OCI-LY7 (cell line): Measurements from ENCODE around the gene RAD51D. TPM values are rescaled to one million over a fixed set of nuclear protein-coding genes. Genes with fewer than 3 reads are reported as not detected.
A peak's percentile ranks its signal among the peaks of the same experiment; 100 is the strongest.

Source experiments
- BruUV-seq: library from RNA; stranded (reverse); fragments of 400-500 nt; replicated peaks from 2 replicates; lab custom pipeline; 2021; lab: Mats Ljungman, UMichigan
- CTCF ChIA-PET: fragments of 300-600 bp; sonication (Branson Sonifier 250); formaldehyde crosslinking; loops from one replicate; lab custom pipeline; 2022; ENCODE audit warnings: antibody characterized with exemption; ENCODE audit not compliant: unreplicated experiment; lab: Charles Lee
- POLR2A ChIA-PET: fragments of 300-600 bp; sonication (Branson Sonifier 250); formaldehyde crosslinking; loops from one replicate; lab custom pipeline; 2022; ENCODE audit warnings: antibody characterized with exemption; lab: Charles Lee
- DNase-seq: peaks from one replicate; pipeline ENCODE4 v3.0.0-alpha.2; 2015; ENCODE audit warnings: low spot score
- H2AFZ ChIP-seq: fragments of 200-600 bp; sonication (generic), shearing (Covaris generic); 2 replicates; pipeline ENCODE4 v1.6.1; 2014; ENCODE audit warnings: mild to moderate bottlenecking, antibody characterized with exemption, low read length, moderate library complexity
- H3K27ac ChIP-seq: fragments of 200-600 bp; sonication (generic); 2 replicates; pipeline ENCODE4 v1.5.1; 2014; ENCODE audit warnings: mixed run types, low read depth, mild to moderate bottlenecking, moderate library complexity, low read length, inconsistent platforms; ENCODE audit not compliant: poor library complexity, severe bottlenecking
- H3K36me3 ChIP-seq: fragments of 200-600 bp; sonication (generic); 2 replicates; pipeline ENCODE4 v1.6.1; 2014; ENCODE audit warnings: mild to moderate bottlenecking, antibody characterized with exemption, low read length, moderate library complexity, mixed read lengths; ENCODE audit not compliant: insufficient read depth
- H3K4me1 ChIP-seq: fragments of 200-600 bp; sonication (generic); 2 replicates; pipeline ENCODE4 v1.5.1; 2014; ENCODE audit warnings: mild to moderate bottlenecking, low read length; ENCODE audit not compliant: insufficient read depth, poor library complexity, severe bottlenecking
- H3K4me2 ChIP-seq: fragments of 200-600 bp; sonication (generic); 2 replicates; pipeline ENCODE4 v1.6.1; 2014; ENCODE audit warnings: mild to moderate bottlenecking, low read length
- H3K4me3 ChIP-seq: fragments of 200-600 bp; sonication (generic); 2 replicates; pipeline ENCODE4 v1.5.1; 2014; ENCODE audit warnings: mild to moderate bottlenecking, low read depth, low read length; ENCODE audit not compliant: poor library complexity, severe bottlenecking
- H3K79me2 ChIP-seq: fragments of 200-600 bp; sonication (generic); 2 replicates; pipeline ENCODE4 v1.6.1; 2016; ENCODE audit warnings: low read depth, mild to moderate bottlenecking, low read length, moderate library complexity, mixed read lengths; ENCODE audit not compliant: insufficient read depth
- H3K9me2 ChIP-seq: fragments of 200-600 bp; sonication (generic); 2 replicates; pipeline ENCODE4 v1.6.1; 2016; ENCODE audit warnings: mild to moderate bottlenecking, low read length, mixed read lengths; ENCODE audit not compliant: insufficient read depth
- H3K9me3 ChIP-seq: fragments of 200-600 bp; sonication (generic); 2 replicates; pipeline ENCODE4 v1.6.1; 2014; ENCODE audit warnings: mild to moderate bottlenecking, mixed run types, low read length, mixed read lengths
- H4K20me1 ChIP-seq: fragments of 200-600 bp; sonication (generic); 2 replicates; pipeline ENCODE4 v1.6.1; 2014; ENCODE audit warnings: mild to moderate bottlenecking, antibody characterized with exemption, low read length, moderate library complexity, mixed read lengths; ENCODE audit not compliant: insufficient read depth
- EZH2phosphoT487 ChIP-seq: fragments of 200-600 bp; sonication (generic); IDR thresholded peaks from 2 replicates; pipeline ENCODE4 v1.6.1; 2018; ENCODE audit warnings: low read depth, borderline replicate concordance, mild to moderate bottlenecking, mixed run types, antibody characterized with exemption, low read length, moderate library complexity, mixed read lengths
- intact Hi-C: fragments of 100-400 bp; cut with micrococcal nuclease; formaldehyde crosslinking; loops from one replicate; pipeline ENCODE4 v1.10.0; 2022; ENCODE audit not compliant: unreplicated experiment
- total RNA-seq, 2 experiments: library from RNA; depleted of rRNA in 1 of 2; stranded (reverse); fragments of >200 nt in 1 of 2; shearing (Covaris generic) in 1 of 2; gene quantifications; 2 replicates each; pipeline ENCODE4 v1.2.3, GENCODE V29; 2014 to 2022
- TF ChIP-seq, protein P1 (sequence below): fragments of 200-600 bp; sonication (generic); conservative IDR thresholded peaks from 2 replicates; pipeline ENCODE4 v1.5.1; 2014; ENCODE audit warnings: mild to moderate bottlenecking, antibody characterized with exemption, low read length, moderate library complexity, mixed read lengths

The RAD51D gene
- total RNA-seq, 2 experiments from 2014 or later = 22.4 to 40.6 TPM

DNA sequence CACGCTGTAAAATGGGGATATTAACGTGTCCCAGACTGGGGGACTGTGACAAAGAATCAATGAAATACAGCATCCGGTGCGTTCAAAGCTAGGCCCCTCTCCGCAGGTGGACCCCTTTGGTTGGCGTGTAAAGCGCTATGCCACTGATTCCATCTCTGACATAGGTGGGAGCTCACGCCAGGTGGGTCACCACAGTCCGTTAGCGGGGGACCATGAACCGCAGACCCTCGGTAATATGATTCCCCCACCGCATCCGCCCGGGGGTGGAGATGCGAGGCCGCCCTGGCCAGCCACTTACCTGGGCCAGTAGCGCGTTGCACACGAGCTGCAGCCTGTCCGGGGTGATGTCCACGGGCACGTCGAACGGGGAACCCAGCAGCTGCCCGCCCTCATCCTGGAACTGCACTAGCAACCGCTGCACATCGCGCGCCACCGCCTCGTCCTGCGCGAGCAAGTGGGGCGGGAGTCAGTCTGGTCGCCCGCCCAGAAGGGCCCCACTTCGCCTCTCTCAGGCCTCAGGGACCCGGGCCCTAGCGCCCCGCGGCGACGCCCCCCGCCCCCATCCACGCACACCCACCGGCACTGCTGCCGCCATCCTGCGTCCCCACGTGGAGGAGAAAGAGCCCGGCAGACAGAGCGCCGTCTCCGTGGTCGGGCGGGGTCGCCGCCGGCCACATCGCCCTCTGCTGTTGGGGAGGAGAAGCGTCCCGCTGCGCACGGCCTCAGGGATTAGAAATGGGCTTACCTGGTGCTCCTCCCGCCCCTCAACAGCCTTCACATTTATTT lies 22.2 kb upstream of the RAD51D start, which contains the start of gene NLE1:
Gene NLE1 (minus strand): TSS at position 623 of the 786 bp plus-strand sequence. CDS start 28 bp downstream, at position 595.
- POLR2A ChIA-PET = interaction anchor here (0.7 to 1.6 kb wide), 3 partner anchors 15 to 162 kb away, joined by 3 to 4 read pairs (median 4); no protein-coding TSS in a partner anchor
- Histone ChIP-seq H3K9me2 (no peaks in the 10 kb centered on the region), H3K4me2 (peak within 1 kb of the TSS; percentile 85), H3K4me1 (peaks cover 16% of the 10 kb centered on the region), H3K9me3 (no peaks in the 10 kb centered on the region), H2AFZ (peak within 1 kb of the TSS; percentile 77; the same call in 1 of the 2 replicates), H3K27ac (peak within 1 kb of the TSS; percentile 19), H3K79me2 (peaks cover 30% of the 10 kb centered on the region), H3K36me3 (peaks cover 40% of the 10 kb centered on the region), H4K20me1 (peaks cover 9% of the 10 kb centered on the region), H3K4me3 (peak within 1 kb of the TSS; percentile 99)
- CTCF ChIA-PET = interaction anchor here (0.5 kb wide), 1 partner anchor 171 kb away, joined by 3 read pairs; no protein-coding TSS in a partner anchor
- TF ChIP-seq, protein P1, sequence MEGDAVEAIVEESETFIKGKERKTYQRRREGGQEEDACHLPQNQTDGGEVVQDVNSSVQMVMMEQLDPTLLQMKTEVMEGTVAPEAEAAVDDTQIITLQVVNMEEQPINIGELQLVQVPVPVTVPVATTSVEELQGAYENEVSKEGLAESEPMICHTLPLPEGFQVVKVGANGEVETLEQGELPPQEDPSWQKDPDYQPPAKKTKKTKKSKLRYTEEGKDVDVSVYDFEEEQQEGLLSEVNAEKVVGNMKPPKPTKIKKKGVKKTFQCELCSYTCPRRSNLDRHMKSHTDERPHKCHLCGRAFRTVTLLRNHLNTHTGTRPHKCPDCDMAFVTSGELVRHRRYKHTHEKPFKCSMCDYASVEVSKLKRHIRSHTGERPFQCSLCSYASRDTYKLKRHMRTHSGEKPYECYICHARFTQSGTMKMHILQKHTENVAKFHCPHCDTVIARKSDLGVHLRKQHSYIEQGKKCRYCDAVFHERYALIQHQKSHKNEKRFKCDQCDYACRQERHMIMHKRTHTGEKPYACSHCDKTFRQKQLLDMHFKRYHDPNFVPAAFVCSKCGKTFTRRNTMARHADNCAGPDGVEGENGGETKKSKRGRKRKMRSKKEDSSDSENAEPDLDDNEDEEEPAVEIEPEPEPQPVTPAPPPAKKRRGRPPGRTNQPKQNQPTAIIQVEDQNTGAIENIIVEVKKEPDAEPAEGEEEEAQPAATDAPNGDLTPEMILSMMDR = peak; percentile 81
- TF ChIP-seq EZH2phosphoT487 = no peak
- DNase-seq = peak; percentile 86
- BruUV-seq = TSS peak; percentile 79
- intact Hi-C loops = loop anchor here (1.0 to 2.0 kb wide), 2 partner anchors 53 to 101 kb away; partner anchors contain the start of gene SLFN5

DNA sequence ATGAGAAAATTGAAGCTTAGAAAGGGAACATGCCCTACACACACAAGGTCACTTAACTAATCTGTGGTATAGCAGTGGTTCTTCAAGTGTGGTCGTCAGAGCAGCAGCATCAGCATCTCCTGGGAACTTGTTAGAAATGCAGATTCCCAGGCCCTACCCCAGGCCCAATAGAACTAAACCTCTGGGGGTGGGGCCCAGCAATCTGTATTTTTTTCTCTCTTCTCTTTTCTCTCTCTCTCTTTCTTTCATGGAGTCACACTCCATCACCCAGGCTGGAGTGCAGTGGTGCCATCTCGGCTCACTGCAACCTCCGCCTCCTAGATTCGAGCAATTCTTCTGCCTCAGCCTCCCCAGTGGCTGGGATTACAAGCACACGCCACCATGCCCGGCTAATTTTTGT lies 18.6 kb upstream of the RAD51D start:
- no peak overlapping the region for H3K4me3 ChIP-seq
- intact Hi-C loops = no loop called here
- peaks cover 16% of the 10 kb centered on the region for H3K4me1 ChIP-seq
- CTCF ChIA-PET = no interaction called here
- no TSS peak for BruUV-seq
- POLR2A ChIA-PET = interaction anchor here (0.6 kb wide), 1 partner anchor 18 kb away, joined by 4 read pairs; no protein-coding TSS in a partner anchor
- no peak overlapping the region for H3K27ac ChIP-seq
- H3K36me3 ChIP-seq = peaks cover 77% of the 10 kb centered on the region
- H3K9me2 ChIP-seq = no peaks in the 10 kb centered on the region
- no peak overlapping the region for H3K4me2 ChIP-seq
- H3K9me3 ChIP-seq = no peaks in the 10 kb centered on the region
- TF ChIP-seq, protein P1 = no peak
- no peak for TF ChIP-seq EZH2phosphoT487
- no peak overlapping the region for H2AFZ ChIP-seq
- DNase-seq = no peak
- H4K20me1 ChIP-seq = peaks cover 9% of the 10 kb centered on the region
- peaks cover 30% of the 10 kb centered on the region for H3K79me2 ChIP-seq
